Measurements from ENCODE around the gene ZNF281. TPM values are rescaled to one million over a fixed set of nuclear protein-coding genes. Genes with fewer than 3 reads are reported as not detected.

ZNF281 gene
- total RNA-seq, 1 experiment from 2014 or later = 17.3 TPM

Other genes with a start within 250 kb of the ZNF281 start
- gene KIF14, start 210.7 kb upstream of the ZNF281 start, total RNA-seq (2014; rRNA removed; shearing (Covaris generic); ENCODE audit: low replicate concordance) = 7.3 and 10.0 TPM in 2 replicates

Data from Caki2 (cell line).